ENCODE data around the gene DAB2IP. TPM values are rescaled to one million over a fixed set of nuclear protein-coding genes. Genes with fewer than 3 reads are reported as not detected.

DAB2IP gene
- polyA plus RNA-seq, 1 donor (not counting 4 experiments of a cell fraction or from before 2014, with no cell fraction given): 28.6 TPM

- TF ChIP-seq CTCF (optimal IDR thresholded peaks at IDR 0.05 in 1 of 3, IDR thresholded peaks at IDR 0.05 in 1 of 3, conservative IDR thresholded peaks at IDR 0.05 in 1 of 3; ENCODE audit: extremely low read depth in 1 of 3, insufficient read depth in 2 of 3, low read length in 3 of 3) (no peak), EZH2 (IDR thresholded peaks at IDR 0.05; ENCODE audit: low read length) (no peak)
- Histone ChIP-seq H4K20me1 (ENCODE audit: control insufficient read depth, extremely low read depth, insufficient read depth, low read length) (peaks cover 9% of the 10 kb centered on the region), H3K27me3 (ENCODE audit: control insufficient read depth, extremely low read depth, insufficient read depth, low read length) (no peaks in the 10 kb centered on the region), H2AFZ (ENCODE audit: control insufficient read depth, low read length) (no peak overlapping the region), H3K9me1 (ENCODE audit: control insufficient read depth, extremely low read depth, insufficient read depth, low read length) (peaks cover 9% of the 10 kb centered on the region), H3K4me3 (ENCODE audit: control insufficient read depth in 2 of 3, extremely low read depth in 1 of 3, insufficient read depth in 2 of 3, low read depth in 1 of 3, low read length in 3 of 3) (no peak overlapping the region), H3K36me3 (ENCODE audit: control insufficient read depth in 2 of 2, extremely low read depth in 1 of 2, insufficient read depth in 2 of 2, low read length in 2 of 2) (peaks cover 4 to 9% of the 10 kb centered on the region in 2 experiments), H3K27ac (ENCODE audit: control insufficient read depth, insufficient read depth, low read length) (no peak overlapping the region), H3K4me2 (ENCODE audit: control insufficient read depth, extremely low read depth, insufficient read depth, low read depth, low read length) (no peak overlapping the region), H3K9me3 (ENCODE audit: control insufficient read depth, low read depth, low read length) (no peaks in the 10 kb centered on the region), H3K79me2 (ENCODE audit: control insufficient read depth, insufficient read depth, low read length) (peaks cover 91% of the 10 kb centered on the region), H3K9ac (ENCODE audit: control insufficient read depth, extremely low read depth, insufficient read depth, low read length) (no peak overlapping the region), H3K4me1 (ENCODE audit: control insufficient read depth, extremely low read depth, insufficient read depth, low read length) (peaks cover 22% of the 10 kb centered on the region)
- no peak for FAIRE-seq
- dilution Hi-C loops (cut with MboI; ENCODE audit: extremely low pct_ligation_motif_present, low sequenced_read_pairs): no loop called here
- DNase-seq (ENCODE audit: low read depth, low spot score): no peak
These were observed 62.1 kb downstream of the DAB2IP start for GRCh38 chr9:121713400-121714070.

- H3K4me3 ChIP-seq (ENCODE audit: control insufficient read depth in 2 of 3, extremely low read depth in 1 of 3, insufficient read depth in 2 of 3, low read depth in 1 of 3, low read length in 3 of 3): no peak overlapping the region
- TF ChIP-seq CTCF (optimal IDR thresholded peaks at IDR 0.05 in 1 of 3, IDR thresholded peaks at IDR 0.05 in 1 of 3, conservative IDR thresholded peaks at IDR 0.05 in 1 of 3; ENCODE audit: extremely low read depth in 1 of 3, insufficient read depth in 2 of 3, low read length in 3 of 3): no peak
- TF ChIP-seq EZH2 (IDR thresholded peaks at IDR 0.05; ENCODE audit: low read length): no peak
- peaks cover 9% of the 10 kb centered on the region for H3K9me1 ChIP-seq (ENCODE audit: control insufficient read depth, extremely low read depth, insufficient read depth, low read length)
- H3K4me2 ChIP-seq (ENCODE audit: control insufficient read depth, extremely low read depth, insufficient read depth, low read depth, low read length): no peak overlapping the region
- no peak overlapping the region for H3K9ac ChIP-seq (ENCODE audit: control insufficient read depth, extremely low read depth, insufficient read depth, low read length)
- H3K27me3 ChIP-seq (ENCODE audit: control insufficient read depth, extremely low read depth, insufficient read depth, low read length): no peaks in the 10 kb centered on the region
- peaks cover 29% of the 10 kb centered on the region for H3K4me1 ChIP-seq (ENCODE audit: control insufficient read depth, extremely low read depth, insufficient read depth, low read length)
- H3K79me2 ChIP-seq (ENCODE audit: control insufficient read depth, insufficient read depth, low read length): peaks cover 88% of the 10 kb centered on the region
- DNase-seq (ENCODE audit: low read depth, low spot score) (no peak), FAIRE-seq (no peak)
- dilution Hi-C loops (cut with MboI; ENCODE audit: extremely low pct_ligation_motif_present, low sequenced_read_pairs): no loop called here
- no peak overlapping the region for H3K27ac ChIP-seq (ENCODE audit: control insufficient read depth, insufficient read depth, low read length)
- H2AFZ ChIP-seq (ENCODE audit: control insufficient read depth, low read length): no peak overlapping the region
- H3K9me3 ChIP-seq (ENCODE audit: control insufficient read depth, low read depth, low read length): no peaks in the 10 kb centered on the region
- peaks cover 5% of the 10 kb centered on the region for H4K20me1 ChIP-seq (ENCODE audit: control insufficient read depth, extremely low read depth, insufficient read depth, low read length)
- H3K36me3 ChIP-seq (ENCODE audit: control insufficient read depth in 2 of 2, extremely low read depth in 1 of 2, insufficient read depth in 2 of 2, low read length in 2 of 2): peaks cover 3 to 8% of the 10 kb centered on the region in 2 experiments
These were observed 62.8 kb downstream of the DAB2IP start for GRCh38 chr9:121714075-121714705.
